Measurements from ENCODE around the gene SUCLG2.

SUCLG2 gene

GRCh38 chr3:67649681-67650080 is 4.7 kb downstream of the SUCLG2 start:
- DNase-seq (ENCODE audit: low spot score) = no peak

GRCh38 chr3:67648701-67649100 is 5.7 kb downstream of the SUCLG2 start:
- no peak for DNase-seq (ENCODE audit: low spot score)

GRCh38 chr3:67648229-67648628 is 6.2 kb downstream of the SUCLG2 start:
- DNase-seq (ENCODE audit: low spot score) = no peak

GRCh38 chr3:67647390-67647878 is 7.0 kb downstream of the SUCLG2 start:
- DNase-seq (ENCODE audit: low spot score) = no peak

GRCh38 chr3:67646586-67647234 is 7.7 kb downstream of the SUCLG2 start:
- DNase-seq (ENCODE audit: low spot score) = no peak

- no peak for DNase-seq (ENCODE audit: low spot score)
Measured at GRCh38 chr3:67644827-67645226, 9.6 kb downstream of the SUCLG2 start.

- no peak for DNase-seq (ENCODE audit: low spot score)
Measured at GRCh38 chr3:67642734-67643133, 11.7 kb downstream of the SUCLG2 start.

GRCh38 chr3:67642190-67642589 is 12.2 kb downstream of the SUCLG2 start:
- no peak for DNase-seq (ENCODE audit: low spot score)

GRCh38 chr3:67641451-67641850 is 13.0 kb downstream of the SUCLG2 start:
- no peak for DNase-seq (ENCODE audit: low spot score)

- DNase-seq (ENCODE audit: low spot score) = no peak
Measured at GRCh38 chr3:67640023-67640660, 14.3 kb downstream of the SUCLG2 start.

- no peak for DNase-seq (ENCODE audit: low spot score)
Measured at GRCh38 chr3:67637255-67637900, 17.0 kb downstream of the SUCLG2 start.

GRCh38 chr3:67635806-67636205 is 18.6 kb downstream of the SUCLG2 start:
- DNase-seq (ENCODE audit: low spot score) = no peak

- DNase-seq (ENCODE audit: low spot score) = no peak
Measured at GRCh38 chr3:67635257-67635656, 19.2 kb downstream of the SUCLG2 start.

- no peak for DNase-seq (ENCODE audit: low spot score)
Measured at GRCh38 chr3:67630666-67631362, 23.6 kb downstream of the SUCLG2 start.

- DNase-seq (ENCODE audit: low spot score) = no peak
Measured at GRCh38 chr3:67624687-67625086, 29.7 kb downstream of the SUCLG2 start.

GRCh38 chr3:67624078-67624477 is 30.3 kb downstream of the SUCLG2 start:
- no peak for DNase-seq (ENCODE audit: low spot score)

- DNase-seq (ENCODE audit: low spot score) = no peak
Measured at GRCh38 chr3:67622652-67623051, 31.8 kb downstream of the SUCLG2 start.

GRCh38 chr3:67620869-67621268 is 33.5 kb downstream of the SUCLG2 start:
- no peak for DNase-seq (ENCODE audit: low spot score)

GRCh38 chr3:67619991-67620390 is 34.4 kb downstream of the SUCLG2 start:
- no peak for DNase-seq (ENCODE audit: low spot score)

GRCh38 chr3:67617518-67617917 is 36.9 kb downstream of the SUCLG2 start:
- DNase-seq (ENCODE audit: low spot score) = no peak

GRCh38 chr3:67616046-67616445 is 38.4 kb downstream of the SUCLG2 start:
- DNase-seq (ENCODE audit: low spot score) = no peak

GRCh38 chr3:67614195-67614594 is 40.2 kb downstream of the SUCLG2 start:
- no peak for DNase-seq (ENCODE audit: low spot score)

- DNase-seq (ENCODE audit: low spot score) = no peak
Measured at GRCh38 chr3:67610458-67610857, 44.0 kb downstream of the SUCLG2 start.
